ENCODE measurements around the gene SPAST. TPM values are rescaled to one million over a fixed set of nuclear protein-coding genes. Genes with fewer than 3 reads are reported as not detected.
"Not testable (repeated sequence)": the region's sequence is repeated elsewhere in the genome, so short reads cannot be mapped to it uniquely, and the experiment has no call there.

SPAST gene
- total and polyA plus RNA-seq, 2 experiments from 2014 or later = 5.5 to 17.1 TPM

DNA sequence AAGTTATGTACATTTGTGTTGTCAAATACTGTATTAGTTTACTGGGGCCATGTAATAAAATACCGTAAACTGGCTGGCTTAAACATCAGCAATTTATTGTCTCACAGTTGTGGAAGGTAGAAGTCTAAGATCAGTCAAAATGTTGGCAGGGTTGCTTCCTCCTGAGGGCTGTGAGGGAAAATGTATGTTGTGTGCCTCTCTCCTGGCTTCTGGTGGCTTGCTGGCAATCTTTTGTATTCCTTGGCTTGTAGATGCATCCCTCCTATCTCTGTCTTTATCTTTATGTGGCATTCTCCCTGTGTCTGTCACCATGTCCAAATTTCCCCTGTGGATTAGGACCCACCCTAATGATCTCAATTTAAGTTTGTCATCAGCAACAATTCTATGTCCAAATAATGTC is 65.3 kb downstream of the SPAST start:
- Histone ChIP-seq H3K9me2 (ENCODE audit: insufficient read depth) (no peaks in the 10 kb centered on the region), H3K27ac (no peak overlapping the region), H3K4me1 (ENCODE audit: insufficient read depth) (no peaks in the 10 kb centered on the region), H3K4me3 (no peak overlapping the region), H3K27me3 (replicated peaks; ENCODE audit: insufficient read depth) (no peaks in the 10 kb centered on the region), H3K36me3 (ENCODE audit: low read depth) (peaks cover 6% of the 10 kb centered on the region; the same call in 1 of the 2 replicates), H3K9me3 (ENCODE audit: low read depth) (no peaks in the 10 kb centered on the region), H3F3A (ENCODE audit: insufficient read depth) (no peaks in the 10 kb centered on the region), H3K79me2 (ENCODE audit: insufficient read depth) (no peaks in the 10 kb centered on the region), H2AFZ (no peak overlapping the region), H3K4me2 (ENCODE audit: unreplicated experiment) (no peak overlapping the region), H4K20me1 (ENCODE audit: insufficient read depth) (no peaks in the 10 kb centered on the region), H3K9ac (no peak overlapping the region)
- TF ChIP-seq EZH2phosphoT487 (IDR thresholded peaks at IDR 0.05; ENCODE audit: insufficient read depth, low read depth) (no peak), EZH2 (IDR thresholded peaks at IDR 0.05; ENCODE audit: insufficient read depth, poor library complexity, severe bottlenecking) (no peak)
- 100% methylated on average over 1 of the region's 1 CpG for WGBS, 2 experiments (ENCODE audit: low coverage in 1 of 2, low lambda C conversion rate in 2 of 2, missing lambda C conversion rate in 2 of 2)
- in situ Hi-C loops (cut with MboI) = no loop called here
- no peak for DNase-seq

GRCh38 chr2:32129086-32129485 is 65.7 kb downstream of the SPAST start:
- Histone ChIP-seq H3K4me2 (ENCODE audit: unreplicated experiment) (no peak overlapping the region), H4K20me1 (ENCODE audit: insufficient read depth) (no peaks in the 10 kb centered on the region), H3K9me3 (ENCODE audit: low read depth) (no peaks in the 10 kb centered on the region), H3K9me2 (ENCODE audit: insufficient read depth) (no peaks in the 10 kb centered on the region), H3K27ac (no peak overlapping the region), H3K4me1 (ENCODE audit: insufficient read depth) (no peaks in the 10 kb centered on the region), H3F3A (ENCODE audit: insufficient read depth) (no peaks in the 10 kb centered on the region), H3K4me3 (no peak overlapping the region), H3K79me2 (ENCODE audit: insufficient read depth) (no peaks in the 10 kb centered on the region), H3K9ac (no peak overlapping the region), H2AFZ (no peak overlapping the region), H3K27me3 (replicated peaks; ENCODE audit: insufficient read depth) (no peaks in the 10 kb centered on the region), H3K36me3 (ENCODE audit: low read depth) (peaks cover 6% of the 10 kb centered on the region; the same call in 1 of the 2 replicates)
- 86 to 100% methylated on average over 2 of the region's 2 CpGs for WGBS, 2 experiments (ENCODE audit: low coverage in 1 of 2, low lambda C conversion rate in 2 of 2, missing lambda C conversion rate in 2 of 2)
- in situ Hi-C loops (cut with MboI) = no loop called here
- TF ChIP-seq EZH2phosphoT487 (IDR thresholded peaks at IDR 0.05; ENCODE audit: insufficient read depth, low read depth) = no peak
- no peak for TF ChIP-seq EZH2 (IDR thresholded peaks at IDR 0.05; ENCODE audit: insufficient read depth, poor library complexity, severe bottlenecking)
- DNase-seq = no peak

DNA sequence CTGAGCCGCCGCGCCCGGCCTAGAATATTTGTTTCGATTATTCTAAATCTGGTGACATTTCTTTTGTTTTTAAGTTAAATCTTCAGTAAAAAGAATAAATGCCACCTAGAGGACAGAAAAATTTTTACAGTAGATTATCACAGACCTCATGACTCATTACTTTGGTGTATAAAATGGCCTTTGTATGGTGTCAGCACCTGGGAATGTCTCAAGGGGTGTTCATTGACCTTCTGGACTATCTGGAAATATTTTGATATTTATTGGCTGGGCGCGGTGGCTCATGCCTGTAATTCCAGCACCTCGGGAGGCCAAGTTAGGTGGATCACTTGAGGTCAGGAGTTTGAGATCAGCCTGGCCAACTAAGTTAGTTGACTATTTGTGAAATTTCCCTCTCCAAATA is 72.1 kb downstream of the SPAST start:
- no peaks in the 10 kb centered on the region; the same call in 1 of the 2 replicates for H3K79me2 ChIP-seq (ENCODE audit: insufficient read depth)
- H3K27me3 ChIP-seq (replicated peaks; ENCODE audit: insufficient read depth) = no peaks in the 10 kb centered on the region
- H3K36me3 ChIP-seq (ENCODE audit: low read depth) = no peaks in the 10 kb centered on the region; the same call in 1 of the 2 replicates
- WGBS, 2 experiments (ENCODE audit: low coverage in 1 of 2, low lambda C conversion rate in 2 of 2, missing lambda C conversion rate in 2 of 2) = 67 to 71% methylated on average over 8 of the region's 8 CpGs
- H2AFZ ChIP-seq = peak overlapping the region; percentile 28
- peak overlapping the region; percentile 68 for H3K27ac ChIP-seq
- H3K9ac ChIP-seq = no peak overlapping the region; the same call in 1 of the 2 replicates
- peak overlapping the region; percentile 40 for H3K4me2 ChIP-seq (ENCODE audit: unreplicated experiment)
- 0 out of 2 replicates have a peak overlapping the region, but pooled peaks have one; percentile 14 for H3K4me3 ChIP-seq
- H4K20me1 ChIP-seq (ENCODE audit: insufficient read depth) = no peaks in the 10 kb centered on the region
- no peaks in the 10 kb centered on the region for H3K9me2 ChIP-seq (ENCODE audit: insufficient read depth)
- TF ChIP-seq EZH2 (IDR thresholded peaks at IDR 0.05; ENCODE audit: insufficient read depth, poor library complexity, severe bottlenecking) (no peak), EZH2phosphoT487 (IDR thresholded peaks at IDR 0.05; ENCODE audit: insufficient read depth, low read depth) (no peak)
- DNase-seq = peak; percentile 87
- in situ Hi-C loops (cut with MboI) = no loop called here
- peaks cover 14% of the 10 kb centered on the region for H3K4me1 ChIP-seq (ENCODE audit: insufficient read depth)
- no peaks in the 10 kb centered on the region for H3K9me3 ChIP-seq (ENCODE audit: low read depth)
- H3F3A ChIP-seq (ENCODE audit: insufficient read depth) = peaks cover 16% of the 10 kb centered on the region; the same call in 1 of the 2 replicates

DNA sequence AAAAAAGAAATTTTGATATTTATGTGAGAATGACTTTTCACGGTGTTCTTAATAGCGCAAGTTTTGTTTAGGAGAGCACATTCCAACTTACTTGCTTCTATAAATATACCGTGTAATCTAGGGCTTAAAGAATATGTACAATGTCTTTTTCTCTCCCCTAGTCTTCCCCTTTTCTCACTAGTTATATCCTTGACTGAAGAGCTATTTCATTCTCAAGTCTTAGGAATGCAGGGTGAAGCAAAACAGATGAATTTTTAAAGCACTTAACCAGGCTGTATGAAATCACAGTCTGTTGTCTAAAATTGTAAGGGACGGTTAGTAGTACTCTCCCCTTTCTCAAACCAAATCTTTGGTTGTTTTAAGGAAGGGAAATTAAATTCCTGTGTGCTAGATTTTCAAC is 72.7 kb downstream of the SPAST start:
- Histone ChIP-seq H3K4me2 (ENCODE audit: unreplicated experiment) (peak overlapping the region; percentile 40), H3K4me3 (0 out of 2 replicates have a peak overlapping the region, but pooled peaks have one; percentile 14)

DNA sequence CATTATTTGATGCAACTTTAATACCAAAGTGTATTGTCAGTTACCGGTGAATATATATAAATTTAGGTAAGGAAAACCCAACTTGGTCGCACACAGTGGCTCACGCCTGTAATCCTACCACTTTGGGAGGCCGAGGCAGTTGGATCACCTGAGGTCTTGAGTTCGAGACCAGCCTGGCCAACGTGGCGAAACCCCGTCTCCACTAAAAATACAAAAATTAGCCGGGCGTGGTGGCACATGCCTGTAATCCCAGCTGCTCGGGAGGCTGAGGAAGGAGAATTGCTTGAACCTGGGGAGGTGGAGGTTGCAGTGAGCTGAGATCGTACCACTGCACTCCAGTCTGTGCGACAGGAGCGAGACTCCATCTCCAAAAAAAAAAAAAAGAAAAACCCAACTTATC is 88.2 kb downstream of the SPAST start:
- H4K20me1 ChIP-seq (ENCODE audit: insufficient read depth); H2AFZ ChIP-seq; H3K9ac ChIP-seq; DNase-seq; H3K4me3 ChIP-seq; H3K9me3 ChIP-seq (ENCODE audit: low read depth); H3F3A ChIP-seq (ENCODE audit: insufficient read depth); in situ Hi-C loops (cut with MboI); H3K4me1 ChIP-seq (ENCODE audit: insufficient read depth); H3K27me3 ChIP-seq (replicated peaks; ENCODE audit: insufficient read depth); H3K79me2 ChIP-seq (ENCODE audit: insufficient read depth); H3K4me2 ChIP-seq (ENCODE audit: unreplicated experiment); H3K9me2 ChIP-seq (ENCODE audit: insufficient read depth); H3K27ac ChIP-seq: not testable (repeated sequence)
- 94 to 95% methylated on average over 14 of the region's 14 CpGs for WGBS, 2 experiments (ENCODE audit: low coverage in 1 of 2, low lambda C conversion rate in 2 of 2, missing lambda C conversion rate in 2 of 2)
- peaks cover 10% of the 10 kb centered on the region for H3K36me3 ChIP-seq (ENCODE audit: low read depth)

More for the DNA sequence above, 72.7 kb downstream of the SPAST start:
- TF ChIP-seq EZH2 (IDR thresholded peaks at IDR 0.05; ENCODE audit: insufficient read depth, poor library complexity, severe bottlenecking) (no peak), EZH2phosphoT487 (IDR thresholded peaks at IDR 0.05; ENCODE audit: insufficient read depth, low read depth) (no peak)
- Histone ChIP-seq H3K27me3 (replicated peaks; ENCODE audit: insufficient read depth) (no peaks in the 10 kb centered on the region), H3K79me2 (ENCODE audit: insufficient read depth) (no peaks in the 10 kb centered on the region; the same call in 1 of the 2 replicates), H3K9ac (no peak overlapping the region; the same call in 1 of the 2 replicates), H4K20me1 (ENCODE audit: insufficient read depth) (no peaks in the 10 kb centered on the region), H3F3A (ENCODE audit: insufficient read depth) (peaks cover 16% of the 10 kb centered on the region; the same call in 1 of the 2 replicates), H3K9me2 (ENCODE audit: insufficient read depth) (no peaks in the 10 kb centered on the region), H3K27ac (peak overlapping the region; percentile 68), H3K9me3 (ENCODE audit: low read depth) (no peaks in the 10 kb centered on the region), H3K4me1 (ENCODE audit: insufficient read depth) (peaks cover 14% of the 10 kb centered on the region), H2AFZ (0 out of 2 replicates have a peak overlapping the region, but pooled peaks have one; percentile 1), H3K36me3 (ENCODE audit: low read depth) (no peaks in the 10 kb centered on the region; the same call in 1 of the 2 replicates)
- peak; percentile 63 for DNase-seq
- in situ Hi-C loops (cut with MboI) = no loop called here
- 74 to 75% methylated on average over 4 of the region's 4 CpGs for WGBS, 2 experiments (ENCODE audit: low coverage in 1 of 2, low lambda C conversion rate in 2 of 2, missing lambda C conversion rate in 2 of 2)
